Fibroblast of skin of abdomen (primary cell): ENCODE results near the gene GMDS.
A peak's percentile ranks its signal among the peaks of the same experiment; 100 is the strongest.

Experiments
- DNase-seq: peaks from one replicate; pipeline ENCODE4 v3.0.0-alpha.2; 2013

The GMDS gene

GRCh38 chr6:2237001-2237400, 8.4 kb downstream of the GMDS start:
- DNase-seq: peak; percentile 76

- no peak for DNase-seq
Observed at GRCh38 chr6:2235777-2236495, 9.5 kb downstream of the GMDS start.

- DNase-seq: no peak
Observed at GRCh38 chr6:2232445-2232844, 13.0 kb downstream of the GMDS start.

GRCh38 chr6:2231438-2231837, 14.0 kb downstream of the GMDS start:
- DNase-seq: peak; percentile 36

- no peak for DNase-seq
Observed at GRCh38 chr6:2230659-2231277, 14.6 kb downstream of the GMDS start.

- DNase-seq: no peak
Observed at GRCh38 chr6:2229742-2230141, 15.7 kb downstream of the GMDS start.

GRCh38 chr6:2229039-2229438, 16.4 kb downstream of the GMDS start:
- no peak for DNase-seq

- DNase-seq: no peak
Observed at GRCh38 chr6:2228392-2228791, 17.0 kb downstream of the GMDS start.

- DNase-seq: no peak
Observed at GRCh38 chr6:2226775-2227174, 18.6 kb downstream of the GMDS start.

- no peak for DNase-seq
Observed at GRCh38 chr6:2225422-2226392, 19.7 kb downstream of the GMDS start.

GRCh38 chr6:2224847-2225382, 20.5 kb downstream of the GMDS start:
- DNase-seq: no peak

GRCh38 chr6:2222275-2222842, 23.0 kb downstream of the GMDS start:
- no peak for DNase-seq

GRCh38 chr6:2221726-2222274, 23.6 kb downstream of the GMDS start:
- DNase-seq: no peak

- DNase-seq: no peak
Observed at GRCh38 chr6:2220154-2220553, 25.3 kb downstream of the GMDS start.

GRCh38 chr6:2218866-2219265, 26.5 kb downstream of the GMDS start:
- no peak for DNase-seq

GRCh38 chr6:2216794-2217383, 28.5 kb downstream of the GMDS start:
- no peak for DNase-seq

- no peak for DNase-seq
Observed at GRCh38 chr6:2215342-2215741, 30.1 kb downstream of the GMDS start.

GRCh38 chr6:2213086-2213485, 32.3 kb downstream of the GMDS start:
- DNase-seq: no peak

GRCh38 chr6:2209226-2209809, 36.1 kb downstream of the GMDS start:
- DNase-seq: no peak

GRCh38 chr6:2208468-2208867, 36.9 kb downstream of the GMDS start:
- DNase-seq: no peak

- DNase-seq: no peak
Observed at GRCh38 chr6:2205396-2205795, 40.0 kb downstream of the GMDS start.

GRCh38 chr6:2204272-2204671, 41.1 kb downstream of the GMDS start:
- no peak for DNase-seq
